NT2/D1 (cell line): ENCODE measurements around the gene COP1.

Experiments used
- SUZ12 ChIP-seq: IDR thresholded peaks from 2 replicates; pipeline ENCODE4 v1.6.1; 2011; ENCODE audit not compliant: insufficient read length, insufficient read depth; ENCODE audit errors: extremely low read depth
- YY1 ChIP-seq: IDR thresholded peaks from 2 replicates; pipeline ENCODE4 v1.6.1; 2011; ENCODE audit not compliant: insufficient read length, insufficient read depth
- ZNF274 ChIP-seq: IDR thresholded peaks from 2 replicates; pipeline ENCODE4 v1.6.1; 2011; ENCODE audit warnings: mild to moderate bottlenecking, low read depth, low read length

DNA sequence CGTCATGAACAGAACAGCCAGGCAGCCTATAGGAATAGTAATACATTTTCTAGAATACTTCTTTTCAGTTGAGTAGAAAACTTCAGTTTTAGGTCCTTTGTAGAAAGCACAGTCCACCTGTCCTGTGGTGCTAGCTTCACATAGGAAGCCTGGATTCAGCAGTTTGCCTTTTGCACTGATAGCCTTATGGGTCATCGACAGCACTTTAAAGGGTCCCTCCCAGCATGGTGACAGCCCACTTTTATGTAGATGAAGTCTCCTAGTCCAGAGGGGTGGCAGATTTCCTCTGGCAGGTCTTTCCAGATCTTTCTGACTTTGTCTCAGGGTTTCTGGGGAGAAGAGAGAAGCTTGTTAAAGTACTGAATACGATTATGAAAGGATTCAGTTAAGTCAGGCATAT is 302.3 kb downstream of the COP1 start:
- TF ChIP-seq YY1 (no peak), ZNF274 (no peak), SUZ12 (no peak)
